Measurements from ENCODE around the gene ADARB1.

Gene ADARB1

GRCh38 chr21:45207839-45208626 is 133.7 kb downstream of the ADARB1 start:
- DNase-seq (ENCODE audit: low spot score), result no peak

GRCh38 chr21:45208627-45208951 is 134.2 kb downstream of the ADARB1 start:
- DNase-seq (ENCODE audit: low spot score), result no peak

- DNase-seq (ENCODE audit: low spot score), result no peak
These were observed 134.7 kb downstream of the ADARB1 start for GRCh38 chr21:45209046-45209445.

GRCh38 chr21:45209685-45210284 is 135.4 kb downstream of the ADARB1 start:
- no peak for DNase-seq (ENCODE audit: low spot score)

GRCh38 chr21:45210461-45210983 is 136.1 kb downstream of the ADARB1 start:
- DNase-seq (ENCODE audit: low spot score), result no peak

- no peak for DNase-seq (ENCODE audit: low spot score)
These were observed 137.3 kb downstream of the ADARB1 start for GRCh38 chr21:45211661-45212060.

GRCh38 chr21:45213392-45213791 is 139.0 kb downstream of the ADARB1 start:
- DNase-seq (ENCODE audit: low spot score), result no peak

- no peak for DNase-seq (ENCODE audit: low spot score)
These were observed 140.8 kb downstream of the ADARB1 start for GRCh38 chr21:45215213-45215612.

- no peak for DNase-seq (ENCODE audit: low spot score)
These were observed 142.6 kb downstream of the ADARB1 start for GRCh38 chr21:45217010-45217409.

- no peak for DNase-seq (ENCODE audit: low spot score)
These were observed 145.1 kb downstream of the ADARB1 start for GRCh38 chr21:45219517-45219916.

- DNase-seq (ENCODE audit: low spot score), result no peak
These were observed 145.7 kb downstream of the ADARB1 start for GRCh38 chr21:45220071-45220481.

- DNase-seq (ENCODE audit: low spot score), result no peak
These were observed 146.5 kb downstream of the ADARB1 start for GRCh38 chr21:45220714-45221490.

GRCh38 chr21:45222001-45222400 is 147.6 kb downstream of the ADARB1 start:
- DNase-seq (ENCODE audit: low spot score), result no peak

GRCh38 chr21:45223236-45224185 is 149.1 kb downstream of the ADARB1 start:
- no peak for DNase-seq (ENCODE audit: low spot score)

- DNase-seq (ENCODE audit: low spot score), result peak; percentile 51
These were observed 150.0 kb downstream of the ADARB1 start for GRCh38 chr21:45224189-45224938.

- DNase-seq (ENCODE audit: low spot score), result no peak
These were observed 150.8 kb downstream of the ADARB1 start for GRCh38 chr21:45225041-45225740.

GRCh38 chr21:45225741-45226327 is 151.5 kb downstream of the ADARB1 start:
- DNase-seq (ENCODE audit: low spot score), result no peak

GRCh38 chr21:45226540-45227326 is 152.4 kb downstream of the ADARB1 start:
- DNase-seq (ENCODE audit: low spot score), result no peak

- no peak for DNase-seq (ENCODE audit: low spot score)
These were observed 153.4 kb downstream of the ADARB1 start for GRCh38 chr21:45227735-45228134.
